Spleen (tissue), 11 donors: ENCODE data around the gene FBXO17. TPM values are rescaled to one million over a fixed set of nuclear protein-coding genes. Genes with fewer than 3 reads are reported as not detected.

Source experiments
- DNase-seq: peaks from one replicate; pipeline ENCODE4 v3.0.0-alpha.2; 2020
- H3K27ac ChIP-seq, 8 donors: fragments of 200-600 bp; sonication (generic) in 7 of 8; 1 replicate in 4 of 8; 2 replicates in 4 of 8; pipeline versions ENCODE4 v1.5.0 to v1.8.0; 2016 to 2021; ENCODE audit warnings: inconsistent platforms in 4 of 8, mild to moderate bottlenecking in 4 of 8, moderate library complexity in 1 of 8
- H3K27me3 ChIP-seq, 7 donors: fragments of 200-600 bp; sonication (generic) in 6 of 7; replicated peaks in 1 of 7; 1 replicate in 4 of 7; 2 replicates in 3 of 7; pipeline versions ENCODE4 v1.5.0 to v1.8.0; 2016 to 2021; ENCODE audit warnings: inconsistent platforms in 3 of 7, mild to moderate bottlenecking in 1 of 7
- H3K36me3 ChIP-seq, 6 donors: fragments of 200-600 bp; sonication (generic) in 5 of 6; 1 replicate in 4 of 6; 2 replicates in 2 of 6; pipeline versions ENCODE4 v1.5.0 to v1.8.0; 2016 to 2021; ENCODE audit warnings: inconsistent platforms in 2 of 6
- H3K4me1 ChIP-seq, 6 donors: fragments of 200-600 bp; sonication (generic) in 5 of 6; 1 replicate in 3 of 6; 2 replicates in 3 of 6; pipeline versions ENCODE4 v1.5.0 to v1.8.0; 2016 to 2021; ENCODE audit warnings: inconsistent platforms in 3 of 6
- H3K4me3 ChIP-seq, 8 donors: fragments of 200-600 bp; sonication (generic) in 7 of 8; 1 replicate in 4 of 8; 2 replicates in 4 of 8; pipeline versions ENCODE4 v1.5.0 to v1.8.0; 2016 to 2021; ENCODE audit warnings: inconsistent platforms in 4 of 8, mild to moderate bottlenecking in 4 of 8, moderate library complexity in 2 of 8
- H3K9me3 ChIP-seq, 8 donors: fragments of 200-600 bp; sonication (generic) in 7 of 8; 1 replicate in 4 of 8; 2 replicates in 4 of 8; pipeline versions ENCODE4 v1.5.0 to v1.8.0; 2016 to 2021; ENCODE audit warnings: inconsistent platforms in 4 of 8
- CTCF ChIP-seq, 11 experiments: fragments of 200-600 bp in 7 of 11; fragments of 450-650 bp in 4 of 11; sonication (generic) in 4 of 11; IDR thresholded peaks in 8 of 11; conservative IDR thresholded peaks in 3 of 11; 1 replicate in 7 of 11; 2 replicates in 4 of 11; pipeline versions ENCODE4 v1.4.0 to v1.8.0; 2016 to 2021; ENCODE audit warnings: antibody characterized with exemption in 11 of 11, inconsistent platforms in 4 of 11, mild to moderate bottlenecking in 1 of 11
- POLR2A ChIP-seq, 3 donors: fragments of 450-650 bp; IDR thresholded peaks; one replicate each; pipeline ENCODE4 v1.5.1; 2017; ENCODE audit warnings: antibody characterized with exemption in 3 of 3, mild to moderate bottlenecking in 1 of 3
- POLR2AphosphoS5 ChIP-seq, 3 donors: sonication (generic); formaldehyde crosslinking; IDR thresholded peaks; one replicate each; pipeline ENCODE4 v1.5.1; 2017; ENCODE audit warnings: antibody characterized with exemption in 3 of 3
- WGBS, 5 donors: extraction: QIAGEN DNeasy Blood & Tissue Kit in 3 of 5; methylation state at CpG; one replicate each; pipeline versions ENCODE4 v1.1.5 to v1.1.7; 2013 to 2018; 5-methylcytosine and 5-hydroxymethylcytosine counted together
- intact Hi-C: fragments of 100-400 bp; cut with DNase I; formaldehyde crosslinking; loops from one replicate; pipeline ENCODE4 v1.15.0; 2023; ENCODE audit warnings: low total_unique reads
- polyA plus RNA-seq, 3 donors: library from polyadenylated mRNA; stranded (reverse); fragments of 200-250 nt; gene quantifications; one replicate each; pipeline ENCODE4 v1.2.1, GENCODE V29; 2013
- total RNA-seq, 7 donors: library from RNA; depleted of rRNA in 3 of 7; stranded (reverse); fragments of >200 nt in 3 of 7; fragmentation: NEBNext Ultra II Directional in 4 of 7; extraction: Animal tissue kit (Norgen Biotek cat#: 25700) in 4 of 7; gene quantifications; one replicate each; pipeline versions ENCODE4 v1.1.0 to v1.2.1, GENCODE V29; 2016 to 2021
- donor health status: healthy with polysubstance abuse.
- donor health status: DM: no; HTN: no; CAD: no; lungs with moderate emphysema.
- donor health status: DM: no; HTN: no; CAD: no.
- donor health status: Bipolar disorder and iron deficiency.
- donor health status: healthy.
- donor health status: DM: no; HTN: no; CAD: no.
- donor health status: DM: yes; HTN: yes; CAD: no.

Gene FBXO17
- total and polyA plus RNA-seq, 10 donors = 0.91 to 7.7 (median 4.9) TPM

- no peaks in the 10 kb centered on the region for H3K27me3 ChIP-seq
- DNase-seq = peak; percentile 98
- TF ChIP-seq POLR2AphosphoS5 (IDR thresholded peaks at IDR 0.05) (peak; percentile 78 to 93 (median 85)), POLR2A (IDR thresholded peaks at IDR 0.05) (no peak)
- intact Hi-C loops = loop anchor here (10.0 kb wide), 1 partner anchor 296 kb away; no protein-coding TSS in a partner anchor
- peak within 1 kb of the TSS; percentile 51 to 82 (median 72) for H3K4me3 ChIP-seq
- peaks cover 0 to 41% (median 10%) of the 10 kb centered on the region in 6 donors for H3K36me3 ChIP-seq
- H3K4me1 ChIP-seq = peaks cover 16 to 76% (median 40%) of the 10 kb centered on the region in 6 donors
- peaks cover 0 to 14% (median 10%) of the 10 kb centered on the region in 8 donors for H3K9me3 ChIP-seq
- 0 to 1% (median 1%) methylated on average over 25 to 40 of the region's 40 CpGs for WGBS, 5 donors
- peak within 1 kb of the TSS; percentile 81 to 93 (median 88) for H3K27ac ChIP-seq
These were observed 44.6 kb downstream of the FBXO17 start, which contains the start of gene MRPS12 for GRCh38 chr19:38930776-38931520. Gene MRPS12 (plus strand): TSS chr19:38930944. CDS start chr19:38931295, 351 bp downstream.

DNA sequence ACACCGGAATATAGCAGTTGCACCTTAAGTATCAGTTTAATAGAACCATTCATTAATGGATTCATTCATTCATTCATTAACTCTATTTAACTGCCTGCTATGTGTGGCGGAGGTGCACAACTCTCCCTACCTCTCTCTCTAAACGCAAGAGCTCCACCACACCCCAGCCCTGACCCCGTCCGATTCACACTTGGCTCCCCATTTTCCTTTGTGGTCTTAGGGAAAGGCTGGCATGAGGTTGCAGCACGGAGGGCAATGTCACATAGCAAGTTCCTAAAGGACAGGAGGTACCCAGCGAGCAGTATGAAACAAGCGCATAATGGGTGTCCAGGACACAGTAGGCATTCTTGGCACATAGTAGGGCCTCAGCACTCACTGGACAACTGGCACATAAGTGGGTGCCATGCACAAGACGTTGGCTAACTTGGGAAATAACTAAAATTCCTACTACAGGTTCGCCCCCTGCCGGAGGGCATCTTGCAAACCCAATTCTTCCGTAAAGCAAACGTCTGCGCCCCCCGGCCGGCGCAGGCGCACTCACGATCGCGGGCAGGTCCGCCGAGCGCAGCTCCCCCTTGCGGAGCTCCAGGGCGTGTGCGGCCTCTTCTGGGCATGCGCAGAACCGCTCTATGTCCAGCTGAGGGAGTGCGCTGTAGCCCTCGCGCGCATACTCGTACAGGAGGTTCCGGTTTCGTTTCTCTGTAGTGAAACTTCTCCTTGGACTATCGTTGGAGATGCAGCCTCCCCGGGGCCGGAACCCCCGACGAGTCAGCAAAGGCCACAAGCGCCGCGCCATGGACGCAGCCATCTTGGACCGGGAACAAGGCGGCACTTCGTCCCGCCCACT is 45.4 kb downstream of the FBXO17 start, which contains the start of gene SARS2:
SARS2 (minus strand) TSS at position 835 of the 847 bp plus-strand sequence; CDS start at position 808, 27 bp downstream.
- Histone ChIP-seq H3K9me3 (peaks cover 0 to 7% (median 4%) of the 10 kb centered on the region in 8 donors), H3K27me3 (no peaks in the 10 kb centered on the region), H3K36me3 (peaks cover 0 to 43% (median 15%) of the 10 kb centered on the region in 6 donors), H3K27ac (peak within 1 kb of the TSS; percentile 81 to 93 (median 88)), H3K4me1 (peaks cover 16 to 76% (median 40%) of the 10 kb centered on the region in 6 donors), H3K4me3 (peak within 1 kb of the TSS; percentile 51 to 82 (median 72))
- intact Hi-C loops = loop anchor here (10.0 kb wide), 1 partner anchor 295 kb away; no protein-coding TSS in a partner anchor
- peak; percentile 98 for DNase-seq
- no peak for TF ChIP-seq POLR2A (IDR thresholded peaks at IDR 0.05)
- peak; percentile 99 to 100 (median 100) for TF ChIP-seq CTCF (IDR thresholded peaks at IDR 0.05 in 8 of 11, conservative IDR thresholded peaks at IDR 0.05 in 3 of 11)
- peak in 1 of 3 donors; percentile 90 for TF ChIP-seq POLR2AphosphoS5 (IDR thresholded peaks at IDR 0.05)
- 3 to 4% (median 3%) methylated on average over 43 to 49 of the region's 49 CpGs for WGBS, 5 donors

- no peak for DNase-seq
- Histone ChIP-seq H3K27me3 (no peaks in the 10 kb centered on the region), H3K4me3 (no peak overlapping the region), H3K9me3 (no peaks in the 10 kb centered on the region), H3K27ac (peak overlapping the region in 6 of 8 donors; percentile 32 to 93 (median 62)), H3K4me1 (peaks cover 16 to 67% (median 40%) of the 10 kb centered on the region in 6 donors), H3K36me3 (peaks cover 0 to 43% (median 29%) of the 10 kb centered on the region in 6 donors)
- WGBS, 5 donors = 73 to 76% (median 74%) methylated on average over 4 of the region's 4 CpGs
- no peak for TF ChIP-seq CTCF (IDR thresholded peaks at IDR 0.05 in 8 of 11, conservative IDR thresholded peaks at IDR 0.05 in 3 of 11)
- no peak for TF ChIP-seq POLR2A (IDR thresholded peaks at IDR 0.05)
- no peak for TF ChIP-seq POLR2AphosphoS5 (IDR thresholded peaks at IDR 0.05)
- intact Hi-C loops = no loop called here
These were observed 47.0 kb downstream of the FBXO17 start for GRCh38 chr19:38928391-38929001.

- Histone ChIP-seq H3K36me3 (peaks cover 0 to 52% (median 33%) of the 10 kb centered on the region in 6 donors), H3K4me3 (no peak overlapping the region), H3K4me1 (peaks cover 3 to 33% (median 11%) of the 10 kb centered on the region in 6 donors), H3K9me3 (no peaks in the 10 kb centered on the region), H3K27ac (peak overlapping the region in 5 of 8 donors; percentile 39 to 80 (median 56)), H3K27me3 (no peaks in the 10 kb centered on the region)
- TF ChIP-seq POLR2A (IDR thresholded peaks at IDR 0.05) (no peak), CTCF (IDR thresholded peaks at IDR 0.05 in 8 of 11, conservative IDR thresholded peaks at IDR 0.05 in 3 of 11) (no peak), POLR2AphosphoS5 (IDR thresholded peaks at IDR 0.05) (no peak)
- WGBS, 5 donors = 82 to 95% (median 86%) methylated on average over 7 of the region's 7 CpGs
- intact Hi-C loops = no loop called here
- DNase-seq = peak; percentile 62
These were observed 51.2 kb downstream of the FBXO17 start for GRCh38 chr19:38924388-38924787.
